22Rv1 (cell line): ENCODE results near the gene ZBTB25.

ENCODE experiments used
- H3K27ac ChIP-seq: fragments of 450-650 bp; 2 replicates; pipeline ENCODE4 v1.5.1; 2017
- CTCF ChIP-seq: fragments of 450-650 bp; IDR thresholded peaks from 2 replicates; pipeline ENCODE4 v1.5.1; 2017; ENCODE audit warnings: mild to moderate bottlenecking
- ZFX ChIP-seq: fragments of 450-650 bp; IDR thresholded peaks from 2 replicates; pipeline ENCODE4 v1.6.1; 2017; ENCODE audit warnings: antibody characterized with exemption, borderline replicate concordance

The ZBTB25 gene

DNA sequence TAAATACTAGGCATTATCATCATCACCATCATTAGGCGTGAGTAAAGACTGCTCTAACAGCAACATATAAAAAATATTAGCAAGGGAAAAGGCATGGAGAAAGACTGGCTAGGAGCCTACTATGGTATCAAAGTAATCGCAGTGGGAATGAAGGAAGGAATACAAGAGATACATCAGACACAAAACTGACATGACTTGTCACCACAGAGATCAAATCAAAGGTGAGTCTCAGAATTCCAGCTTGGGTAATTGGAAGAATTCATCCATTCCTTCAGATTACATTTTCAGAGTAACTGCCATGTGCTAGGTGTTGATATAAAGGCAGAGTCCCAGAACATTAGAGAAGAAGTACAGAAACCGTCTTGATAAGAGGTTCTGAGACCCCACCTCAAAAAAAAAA, 10.2 kb downstream of the ZBTB25 start:
- TF ChIP-seq ZFX, result no peak
- TF ChIP-seq CTCF, result no peak
- no peak overlapping the region for H3K27ac ChIP-seq

- H3K27ac ChIP-seq, result no peak overlapping the region
- no peak for TF ChIP-seq ZFX
- TF ChIP-seq CTCF, result no peak
These were observed 12.0 kb downstream of the ZBTB25 start for GRCh38 chr14:64491637-64492036.

GRCh38 chr14:64488590-64489099, 15.0 kb downstream of the ZBTB25 start:
- TF ChIP-seq CTCF, result no peak
- TF ChIP-seq ZFX, result no peak
- H3K27ac ChIP-seq, result no peak overlapping the region

DNA sequence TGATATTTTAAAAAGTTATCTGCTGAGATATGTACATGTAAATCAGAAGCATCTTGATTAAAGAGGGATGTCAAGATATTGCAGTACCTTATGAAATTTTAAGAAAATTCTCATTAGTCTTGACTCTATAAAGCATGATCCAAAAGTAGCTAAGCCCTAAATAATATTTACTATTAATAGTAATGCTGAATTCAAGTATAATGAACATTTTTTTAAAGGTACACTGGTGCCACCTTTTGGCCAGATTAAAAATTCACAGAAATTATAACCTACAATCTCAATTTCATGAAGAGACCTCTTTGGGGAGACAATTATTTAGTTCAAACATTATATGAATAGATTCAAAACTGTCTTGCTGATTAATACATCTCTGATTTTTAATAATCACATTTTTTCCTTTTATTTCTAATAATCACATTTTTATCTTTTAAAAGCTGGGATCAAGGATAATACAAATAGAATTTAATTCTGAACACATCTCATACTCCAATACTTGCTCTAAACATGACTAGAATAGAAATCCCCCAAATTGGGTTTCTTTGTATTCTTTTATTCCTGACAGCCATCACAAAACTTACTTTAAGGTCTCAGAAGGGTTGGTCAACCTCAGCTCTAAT, 24.9 kb downstream of the ZBTB25 start:
- TF ChIP-seq ZFX (no peak), CTCF (peak; percentile 70)
- no peak overlapping the region for H3K27ac ChIP-seq

DNA sequence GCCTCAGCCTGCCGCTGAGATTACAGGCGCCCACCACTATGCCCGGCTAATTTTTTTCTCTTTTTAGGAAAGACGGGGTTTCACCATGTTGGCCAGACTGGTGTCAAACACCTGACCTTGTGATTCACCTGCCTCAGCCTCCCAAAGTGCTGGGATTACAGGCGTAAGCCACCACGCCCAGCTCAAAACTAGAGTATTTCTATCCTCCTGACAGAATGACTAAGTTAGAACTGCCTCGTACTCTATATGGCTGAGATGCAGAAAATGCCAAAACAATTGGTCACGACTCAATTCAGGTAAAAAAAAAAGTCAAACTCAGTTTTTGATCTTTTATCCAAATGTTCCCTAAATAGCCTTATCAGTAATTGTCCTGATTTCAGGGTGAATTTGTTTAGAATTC, 27.2 kb downstream of the ZBTB25 start:
- TF ChIP-seq ZFX (no peak), CTCF (no peak)

GRCh38 chr14:64475585-64476273, 27.9 kb downstream of the ZBTB25 start:
- H3K27ac ChIP-seq, result no peak overlapping the region
- TF ChIP-seq ZFX (no peak), CTCF (no peak)

More for the DNA sequence above, 27.2 kb downstream of the ZBTB25 start:
- no peak overlapping the region for H3K27ac ChIP-seq

- H3K27ac ChIP-seq, result no peak overlapping the region
- TF ChIP-seq ZFX (no peak), CTCF (no peak)
These were observed 28.9 kb downstream of the ZBTB25 start for GRCh38 chr14:64474698-64475097.
